Mucosa of stomach (tissue), 1 donor: Measurements from ENCODE around the gene ZNF568.

ENCODE experiments used
- H3K27me3 ChIP-seq: one replicate; pipeline ENCODE4 v1.7.0; 2013; ENCODE audit warnings: mild to moderate bottlenecking, low read length; ENCODE audit not compliant: control insufficient read depth, insufficient read depth
- H3K36me3 ChIP-seq: one replicate; pipeline ENCODE4 v1.7.0; 2013; ENCODE audit warnings: low read length; ENCODE audit not compliant: control insufficient read depth, insufficient read depth
- H3K4me1 ChIP-seq: one replicate; pipeline ENCODE4 v1.7.0; 2013; ENCODE audit warnings: mild to moderate bottlenecking, low read length; ENCODE audit not compliant: control insufficient read depth, insufficient read depth
- H3K4me3 ChIP-seq: one replicate; pipeline ENCODE4 v1.7.0; 2013; ENCODE audit warnings: low read length
- H3K9ac ChIP-seq: one replicate; pipeline ENCODE4 v1.7.0; 2013; ENCODE audit warnings: mild to moderate bottlenecking, low read length, moderate library complexity
- H3K9me3 ChIP-seq: one replicate; pipeline ENCODE4 v1.7.0; 2013; ENCODE audit warnings: mild to moderate bottlenecking, low read length, moderate library complexity; ENCODE audit not compliant: control insufficient read depth
- donor health status: Pancreatic carcinoma.

Gene ZNF568

DNA sequence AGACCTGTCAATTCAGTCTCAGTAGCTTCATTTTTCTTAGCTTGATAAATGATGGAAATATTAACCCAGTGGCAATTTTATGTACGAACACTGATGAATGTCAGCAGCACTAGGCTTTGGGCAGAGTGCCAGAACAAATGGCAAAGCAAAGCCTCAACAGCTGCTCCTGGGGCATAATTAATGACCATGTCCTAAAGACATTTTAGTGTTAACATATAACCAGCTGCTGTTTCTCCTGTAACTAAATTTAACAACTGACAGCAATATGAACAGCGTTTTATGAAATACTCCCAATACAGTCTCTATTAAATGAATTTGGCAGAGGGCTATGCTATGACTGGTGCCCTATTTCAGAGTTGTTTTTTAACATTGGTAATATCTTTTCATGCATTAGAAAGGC, 47.1 kb downstream of the ZNF568 start:
- H3K9ac ChIP-seq = no peak overlapping the region
- no peaks in the 10 kb centered on the region for H3K4me1 ChIP-seq
- H3K36me3 ChIP-seq = no peaks in the 10 kb centered on the region
- H3K9me3 ChIP-seq = no peaks in the 10 kb centered on the region
- H3K27me3 ChIP-seq = no peaks in the 10 kb centered on the region
- no peak overlapping the region for H3K4me3 ChIP-seq

DNA sequence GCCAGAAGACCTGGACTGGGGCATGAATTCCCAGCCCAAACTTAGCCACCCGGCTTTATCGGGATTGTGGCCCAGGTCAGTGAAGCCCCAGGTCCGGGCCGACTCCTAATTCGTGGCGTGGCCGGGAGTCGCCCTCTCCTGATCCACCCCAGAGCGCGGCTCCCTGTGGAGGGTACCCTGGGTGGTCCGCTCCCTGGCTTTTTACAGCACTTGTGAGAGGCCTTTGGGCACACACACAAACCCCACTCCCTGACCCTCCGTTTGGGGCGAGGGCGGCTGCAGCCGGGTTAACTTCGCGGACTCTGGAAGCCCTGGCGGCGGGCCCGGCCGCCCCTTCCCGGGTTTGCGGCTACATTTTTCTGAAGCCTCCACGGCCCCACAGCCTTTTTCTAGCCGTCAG, 56.4 kb downstream of the ZNF568 start:
- no peaks in the 10 kb centered on the region for H3K27me3 ChIP-seq
- peak overlapping the region; percentile 67 for H3K9ac ChIP-seq
- H3K4me3 ChIP-seq = peak overlapping the region; percentile 82
- peaks cover 6% of the 10 kb centered on the region for H3K4me1 ChIP-seq
- H3K36me3 ChIP-seq = no peaks in the 10 kb centered on the region
- H3K9me3 ChIP-seq = peaks cover 6% of the 10 kb centered on the region

DNA sequence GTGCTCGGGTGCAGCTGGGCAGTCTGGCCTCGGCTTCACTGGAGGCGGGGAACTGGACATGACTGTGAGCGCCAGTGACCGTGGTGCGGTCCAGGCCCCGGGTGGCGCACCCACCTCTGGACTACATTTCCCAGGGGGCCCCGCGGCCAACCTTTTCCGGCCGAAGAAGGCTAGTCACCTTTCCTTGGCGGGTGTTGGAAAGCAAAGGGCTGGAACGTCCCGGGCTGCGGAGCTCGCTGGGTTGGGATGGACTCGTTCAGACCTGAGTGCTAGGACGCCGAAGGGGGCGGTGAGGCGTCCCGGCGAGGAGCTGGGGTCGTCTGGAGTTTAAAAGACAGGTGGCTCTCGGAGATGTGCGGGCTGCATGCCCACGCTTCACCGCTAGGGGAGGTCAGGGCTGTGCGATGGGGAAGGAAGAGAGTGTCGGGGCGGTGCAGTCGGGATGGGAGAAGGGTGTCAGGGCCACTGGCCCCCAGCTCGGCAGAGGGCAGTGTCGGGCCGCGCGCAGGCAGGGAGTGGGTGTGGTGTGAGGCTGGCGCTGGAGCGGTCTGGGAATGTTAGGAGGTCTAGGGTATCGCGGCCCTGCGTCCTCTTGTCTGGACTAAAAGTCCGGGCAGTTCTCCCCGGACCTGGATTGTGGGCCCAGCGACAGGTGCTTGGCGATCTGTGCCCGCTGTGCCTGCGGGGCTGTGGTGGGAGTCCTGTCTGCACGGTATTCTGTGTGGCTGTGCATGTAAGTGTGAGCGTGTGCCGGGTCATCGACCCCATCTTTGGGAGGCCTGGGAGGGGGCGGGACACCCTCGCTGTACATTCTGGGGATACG, 57.1 kb downstream of the ZNF568 start:
- peak overlapping the region; percentile 82 for H3K4me3 ChIP-seq
- H3K9ac ChIP-seq = peak overlapping the region; percentile 67
- no peaks in the 10 kb centered on the region for H3K27me3 ChIP-seq
- H3K9me3 ChIP-seq = peaks cover 6% of the 10 kb centered on the region
- peaks cover 6% of the 10 kb centered on the region for H3K4me1 ChIP-seq
- H3K36me3 ChIP-seq = no peaks in the 10 kb centered on the region

DNA sequence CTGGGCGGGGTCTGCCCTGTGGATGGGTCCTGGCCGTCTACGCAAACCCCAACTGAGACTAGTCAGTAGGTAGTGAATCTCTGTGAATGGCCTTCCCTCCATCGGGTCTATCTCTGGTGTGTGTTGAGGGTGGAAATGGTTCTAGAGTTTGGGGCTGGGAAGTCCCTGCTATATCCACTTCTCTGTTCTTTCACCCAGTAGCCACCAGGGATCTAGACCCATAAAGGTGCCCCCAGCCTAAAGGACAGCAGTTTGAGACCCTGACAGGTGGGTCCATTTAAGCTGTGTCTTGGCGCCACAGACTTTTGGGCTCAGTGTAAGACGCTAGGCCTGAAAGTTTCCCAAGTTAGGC, 57.7 kb downstream of the ZNF568 start:
- Histone ChIP-seq H3K9ac (peak overlapping the region; percentile 64), H3K36me3 (no peaks in the 10 kb centered on the region), H3K9me3 (peaks cover 6% of the 10 kb centered on the region), H3K27me3 (no peaks in the 10 kb centered on the region), H3K4me1 (peaks cover 6% of the 10 kb centered on the region), H3K4me3 (peak overlapping the region; percentile 82)

DNA sequence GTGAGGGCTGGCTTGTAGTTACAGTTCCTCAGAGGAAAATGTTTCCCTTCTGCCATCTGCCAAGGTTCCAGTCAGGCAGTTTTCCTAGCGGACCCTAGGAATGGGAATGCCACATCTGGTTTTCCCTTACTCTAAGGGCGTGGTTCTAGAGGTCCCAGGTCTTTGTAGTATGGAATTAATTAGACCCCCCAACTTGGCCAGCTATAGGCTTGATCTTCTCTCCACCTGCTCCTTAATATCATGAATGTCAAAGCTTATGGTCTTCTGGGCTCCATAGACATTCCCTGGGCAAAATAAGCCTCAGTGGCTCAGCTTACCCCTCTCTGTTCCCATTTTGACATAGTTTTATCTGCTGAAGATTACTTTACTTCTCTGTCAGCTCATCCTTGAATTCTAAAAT, 70.0 kb downstream of the ZNF568 start:
- H3K9ac ChIP-seq = no peak overlapping the region
- no peak overlapping the region for H3K4me3 ChIP-seq
- no peaks in the 10 kb centered on the region for H3K36me3 ChIP-seq
- H3K27me3 ChIP-seq = no peaks in the 10 kb centered on the region
- no peaks in the 10 kb centered on the region for H3K4me1 ChIP-seq
- H3K9me3 ChIP-seq = no peaks in the 10 kb centered on the region

DNA sequence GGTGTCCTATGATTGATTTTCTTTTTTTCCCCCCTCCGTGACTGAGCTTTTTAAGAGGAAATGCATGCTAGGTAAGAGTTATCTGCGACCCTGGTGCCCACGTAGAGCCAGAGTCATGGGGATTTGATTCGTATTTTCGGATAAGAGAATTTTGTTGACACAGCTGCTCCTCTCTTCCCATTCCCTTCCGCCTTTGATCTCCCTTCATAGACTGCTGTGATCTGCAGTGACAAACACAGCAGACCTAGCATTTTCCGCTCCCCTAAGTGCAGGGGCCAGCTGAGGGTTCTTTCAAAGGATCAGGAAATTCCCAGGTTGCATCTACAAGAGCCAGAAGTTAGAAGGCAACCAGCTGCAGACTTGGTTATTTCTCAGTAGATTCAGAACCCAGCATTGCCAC, 70.5 kb downstream of the ZNF568 start:
- no peaks in the 10 kb centered on the region for H3K36me3 ChIP-seq
- no peak overlapping the region for H3K4me3 ChIP-seq
- H3K4me1 ChIP-seq = no peaks in the 10 kb centered on the region
- no peaks in the 10 kb centered on the region for H3K27me3 ChIP-seq
- H3K9ac ChIP-seq = no peak overlapping the region
- H3K9me3 ChIP-seq = no peaks in the 10 kb centered on the region

DNA sequence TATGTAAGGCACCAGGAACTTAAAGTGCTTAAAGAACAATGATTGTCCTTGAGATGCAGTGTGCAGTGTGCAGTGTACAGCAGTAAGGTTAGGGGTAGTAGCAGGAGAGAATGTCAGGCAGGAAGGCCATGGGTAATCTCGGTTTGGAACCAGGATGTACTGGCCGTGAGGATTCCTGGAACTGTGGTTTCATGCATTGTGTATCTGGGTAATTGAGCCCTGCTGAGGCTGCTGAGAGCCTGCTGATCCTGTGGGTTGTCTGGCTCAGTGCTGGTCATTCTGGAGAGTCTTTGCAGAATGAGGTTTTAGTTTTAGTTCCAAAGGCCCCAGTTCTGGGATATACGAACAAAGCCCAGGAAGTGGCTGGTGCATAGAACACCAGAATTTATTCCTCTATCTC, 71.0 kb downstream of the ZNF568 start:
- H3K9me3 ChIP-seq = no peaks in the 10 kb centered on the region
- H3K27me3 ChIP-seq = no peaks in the 10 kb centered on the region
- H3K9ac ChIP-seq = no peak overlapping the region
- H3K36me3 ChIP-seq = no peaks in the 10 kb centered on the region
- H3K4me1 ChIP-seq = no peaks in the 10 kb centered on the region
- no peak overlapping the region for H3K4me3 ChIP-seq

DNA sequence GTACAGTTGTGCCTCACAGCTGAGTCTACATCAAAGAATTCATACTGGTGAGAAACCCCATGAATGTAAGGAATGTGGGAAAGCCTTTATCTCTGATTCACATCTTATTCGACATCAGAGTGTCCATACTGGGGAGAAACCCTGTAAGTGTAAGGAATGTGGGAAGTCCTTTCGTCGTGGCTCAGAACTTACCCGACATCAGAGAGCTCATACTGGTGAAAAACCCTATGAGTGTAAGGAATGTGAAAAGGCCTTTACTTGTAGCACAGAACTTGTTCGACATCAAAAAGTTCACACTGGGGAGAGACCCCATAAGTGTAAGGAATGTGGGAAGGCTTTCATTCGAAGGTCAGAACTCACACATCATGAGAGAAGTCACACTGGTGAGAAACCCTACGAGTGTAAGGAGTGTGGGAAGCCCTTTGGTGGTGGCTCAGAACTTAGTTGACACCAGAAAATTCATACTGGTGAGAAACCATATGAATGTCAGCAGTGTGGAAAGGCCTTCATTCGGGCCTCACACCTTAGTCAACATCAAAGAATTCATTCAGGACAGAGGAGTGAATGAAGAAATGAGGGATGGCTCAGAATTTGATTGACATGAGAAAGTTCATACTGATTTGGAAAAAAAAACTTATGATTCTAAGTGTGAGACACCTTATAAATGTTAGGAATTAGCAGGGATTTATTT, 81.2 kb downstream of the ZNF568 start:
- H3K9me3 ChIP-seq = peaks cover 7% of the 10 kb centered on the region

DNA sequence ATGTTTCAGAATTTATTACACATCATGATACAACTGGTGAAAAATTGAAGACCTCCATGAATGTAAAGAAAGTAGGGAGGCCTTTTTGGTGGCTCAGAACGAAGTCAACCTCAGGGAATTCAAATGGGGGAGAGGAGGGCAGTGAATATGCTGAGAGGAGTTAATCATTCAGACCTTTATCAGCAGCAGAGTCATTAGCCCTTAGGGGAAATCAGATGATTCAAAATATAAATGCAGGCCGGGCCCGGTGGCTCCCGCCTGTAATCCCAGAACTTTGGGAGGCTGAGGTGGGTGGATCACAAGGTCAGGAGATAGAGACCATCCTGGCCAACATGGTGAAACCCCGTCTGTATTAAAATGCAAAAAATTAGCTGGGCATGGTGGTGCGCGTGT, 81.7 kb downstream of the ZNF568 start:
- Histone ChIP-seq H3K4me1 (no peaks in the 10 kb centered on the region), H3K4me3 (no peak overlapping the region)

More for the DNA sequence above, 81.2 kb downstream of the ZNF568 start:
- Histone ChIP-seq H3K4me3 (no peak overlapping the region), H3K9ac (no peak overlapping the region), H3K36me3 (no peaks in the 10 kb centered on the region), H3K27me3 (no peaks in the 10 kb centered on the region), H3K4me1 (no peaks in the 10 kb centered on the region)

DNA sequence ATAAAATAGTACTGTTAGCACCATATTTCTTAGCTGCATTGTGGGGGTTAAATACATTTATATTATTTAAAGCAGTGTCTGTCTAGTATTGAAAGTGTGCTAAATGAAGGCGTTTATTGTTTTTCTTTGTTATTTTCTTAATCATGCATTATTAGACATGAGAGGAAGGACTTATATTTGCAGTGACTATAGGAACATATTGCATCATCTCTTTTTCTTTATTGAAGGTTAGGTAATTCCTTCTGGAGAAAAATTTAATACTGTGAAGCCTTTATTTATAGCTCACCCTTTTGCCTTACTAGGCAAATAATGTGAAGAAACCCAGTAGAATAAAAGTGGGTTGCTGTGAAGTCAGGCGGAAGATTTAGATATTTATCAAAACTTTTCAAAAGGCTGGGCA, 83.2 kb downstream of the ZNF568 start:
- Histone ChIP-seq H3K4me1 (no peaks in the 10 kb centered on the region), H3K4me3 (no peak overlapping the region), H3K9ac (no peak overlapping the region), H3K9me3 (peaks cover 7% of the 10 kb centered on the region), H3K27me3 (no peaks in the 10 kb centered on the region), H3K36me3 (no peaks in the 10 kb centered on the region)

More for the DNA sequence above, 81.7 kb downstream of the ZNF568 start:
- no peak overlapping the region for H3K9ac ChIP-seq
- H3K36me3 ChIP-seq = no peaks in the 10 kb centered on the region
- no peaks in the 10 kb centered on the region for H3K27me3 ChIP-seq
- peaks cover 7% of the 10 kb centered on the region for H3K9me3 ChIP-seq

DNA sequence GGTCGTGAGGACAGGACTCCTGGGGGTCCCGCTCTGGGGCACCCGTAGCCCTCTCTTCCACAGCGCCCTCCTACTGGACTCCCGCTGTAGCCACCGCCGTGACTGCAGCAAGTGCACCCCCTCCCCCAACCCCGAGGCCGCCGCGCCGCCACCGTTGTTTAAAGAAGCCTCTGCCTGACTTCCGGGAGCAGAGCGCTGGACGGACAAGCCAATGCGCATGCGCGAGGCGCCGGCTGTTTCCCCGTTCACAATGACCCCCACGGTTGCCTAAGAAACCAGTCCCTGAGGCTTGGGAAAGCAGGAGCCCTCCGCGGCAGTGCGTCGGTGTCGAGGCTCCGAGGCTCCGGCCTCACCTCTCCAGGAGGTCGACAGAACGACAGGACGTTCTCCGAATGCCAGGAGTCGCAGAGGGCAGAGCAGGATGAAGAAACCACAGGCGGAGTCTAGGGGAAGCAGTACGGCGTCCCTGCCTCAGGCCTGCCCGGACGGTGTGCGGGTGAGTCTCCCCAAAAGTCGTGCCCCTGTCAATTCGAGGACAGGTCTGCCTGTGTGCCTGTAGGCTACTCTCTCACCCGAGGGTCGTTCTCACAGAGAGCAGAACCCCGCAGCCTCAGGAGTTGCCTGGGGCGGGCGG, 91.6 kb downstream of the ZNF568 start:
- no peaks in the 10 kb centered on the region for H3K9me3 ChIP-seq
- H3K9ac ChIP-seq = no peak overlapping the region
- no peak overlapping the region for H3K4me3 ChIP-seq
- H3K36me3 ChIP-seq = no peaks in the 10 kb centered on the region
- H3K4me1 ChIP-seq = no peaks in the 10 kb centered on the region
- H3K27me3 ChIP-seq = no peaks in the 10 kb centered on the region

DNA sequence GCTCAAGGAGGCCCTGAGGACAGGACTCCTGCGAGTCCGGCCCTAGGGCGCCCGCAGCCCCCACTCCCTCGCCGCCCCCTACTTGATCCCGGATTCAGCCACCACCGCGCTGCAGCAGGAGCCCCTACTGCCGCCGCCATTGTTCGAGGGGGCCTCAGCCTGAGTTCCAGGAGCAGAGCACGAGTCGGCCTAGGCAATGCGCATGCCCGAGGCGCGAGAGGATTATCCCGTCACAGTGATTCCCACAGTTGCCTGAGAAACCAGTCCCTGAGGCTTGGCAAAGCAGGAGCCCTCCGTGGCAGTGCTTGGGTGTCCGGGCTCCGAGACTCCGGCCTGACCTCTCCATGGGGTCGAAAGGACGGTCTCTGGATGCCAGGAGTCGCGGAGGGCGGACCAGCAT, 93.7 kb downstream of the ZNF568 start:
- H3K27me3 ChIP-seq = no peaks in the 10 kb centered on the region
- no peaks in the 10 kb centered on the region for H3K9me3 ChIP-seq
- no peak overlapping the region for H3K4me3 ChIP-seq
- no peaks in the 10 kb centered on the region for H3K4me1 ChIP-seq
- no peaks in the 10 kb centered on the region for H3K36me3 ChIP-seq
- no peak overlapping the region for H3K9ac ChIP-seq
